Neural crest cell (in vitro differentiated cells): Measurements from ENCODE around the gene FER1L5. TPM values are rescaled to one million over a fixed set of nuclear protein-coding genes. Genes with fewer than 3 reads are reported as not detected.

Experiments
- DNase-seq: peaks from one replicate; pipeline ENCODE4 v3.0.0; 2021; ENCODE audit warnings: low read depth, mixed read lengths, low spot score
- H3K27ac Mint-ChIP-seq: one replicate; pipeline ENCODE4 v1.8.0; 2021; ENCODE audit warnings: mild to moderate bottlenecking, mixed read lengths; ENCODE audit not compliant: unreplicated experiment
- H3K27me3 Mint-ChIP-seq: 2 replicates; pipeline ENCODE4 v1.8.0; 2021; ENCODE audit warnings: low read depth, mild to moderate bottlenecking, mixed read lengths
- H3K36me3 Mint-ChIP-seq: 2 replicates; pipeline ENCODE4 v1.8.0; 2021; ENCODE audit warnings: low read depth, mild to moderate bottlenecking, mixed read lengths
- H3K4me1 Mint-ChIP-seq: 2 replicates; pipeline ENCODE4 v1.8.0; 2021; ENCODE audit warnings: mixed read lengths
- H3K4me3 Mint-ChIP-seq: one replicate; pipeline ENCODE4 v1.8.0; 2021; ENCODE audit warnings: mild to moderate bottlenecking, mixed read lengths
- H3K9me3 Mint-ChIP-seq: 2 replicates; pipeline ENCODE4 v1.8.0; 2021; ENCODE audit warnings: mixed read lengths
- CTCF ChIP-seq: fragments of 200-600 bp; sonication (generic); conservative IDR thresholded peaks from 2 replicates; pipeline ENCODE4 v1.5.0; 2021; ENCODE audit warnings: antibody characterized with exemption, mild to moderate bottlenecking
- total RNA-seq: library from RNA; stranded (reverse); gene quantifications from 2 replicates; pipeline ENCODE4 v1.2.1, GENCODE V29; 2021

The FER1L5 gene
- total RNA-seq, 1 donor from 2014 or later, result 0.89 TPM

- DNase-seq, result no peak
- Mint-ChIP-seq H3K4me3 (no peak overlapping the region), H3K27ac (no peak overlapping the region), H3K36me3 (peaks cover 4% of the 10 kb centered on the region), H3K9me3 (no peaks in the 10 kb centered on the region), H3K27me3 (no peaks in the 10 kb centered on the region), H3K4me1 (peaks cover 5% of the 10 kb centered on the region)
- no peak for TF ChIP-seq CTCF
Measured at GRCh38 chr2:96716388-96716787, 73.8 kb downstream of the FER1L5 start.

- H3K27me3 Mint-ChIP-seq, result no peaks in the 10 kb centered on the region
- H3K27ac Mint-ChIP-seq, result no peak overlapping the region
- DNase-seq, result no peak
- H3K9me3 Mint-ChIP-seq, result no peaks in the 10 kb centered on the region
- no peak overlapping the region for H3K4me3 Mint-ChIP-seq
- TF ChIP-seq CTCF, result no peak
- H3K36me3 Mint-ChIP-seq, result peaks cover 8% of the 10 kb centered on the region
- H3K4me1 Mint-ChIP-seq, result no peaks in the 10 kb centered on the region
Measured at GRCh38 chr2:96726131-96726530, 83.6 kb downstream of the FER1L5 start.

- no peaks in the 10 kb centered on the region for H3K4me1 Mint-ChIP-seq
- no peaks in the 10 kb centered on the region for H3K27me3 Mint-ChIP-seq
- H3K27ac Mint-ChIP-seq, result no peak overlapping the region
- DNase-seq, result no peak
- H3K4me3 Mint-ChIP-seq, result no peak overlapping the region
- H3K9me3 Mint-ChIP-seq, result no peaks in the 10 kb centered on the region
- TF ChIP-seq CTCF, result no peak
- peaks cover 8% of the 10 kb centered on the region for H3K36me3 Mint-ChIP-seq
Measured at GRCh38 chr2:96727431-96727830, 84.9 kb downstream of the FER1L5 start.

- Mint-ChIP-seq H3K27me3 (no peaks in the 10 kb centered on the region), H3K27ac (no peak overlapping the region), H3K36me3 (peaks cover 3% of the 10 kb centered on the region), H3K4me3 (no peak overlapping the region), H3K9me3 (no peaks in the 10 kb centered on the region), H3K4me1 (no peaks in the 10 kb centered on the region)
- no peak for TF ChIP-seq CTCF
- no peak for DNase-seq
Measured at GRCh38 chr2:96729748-96730147, 87.2 kb downstream of the FER1L5 start.

- no peak for TF ChIP-seq CTCF
- Mint-ChIP-seq H3K4me1 (no peaks in the 10 kb centered on the region), H3K27me3 (no peaks in the 10 kb centered on the region)
Measured at GRCh38 chr2:96730212-96730611, 87.6 kb downstream of the FER1L5 start.

GRCh38 chr2:96733931-96734330 is 91.4 kb downstream of the FER1L5 start:
- DNase-seq, result no peak
- Mint-ChIP-seq H3K27me3 (no peaks in the 10 kb centered on the region), H3K36me3 (no peaks in the 10 kb centered on the region), H3K4me1 (peaks cover 8% of the 10 kb centered on the region), H3K27ac (no peak overlapping the region), H3K4me3 (no peak overlapping the region), H3K9me3 (no peaks in the 10 kb centered on the region)
- no peak for TF ChIP-seq CTCF

More at GRCh38 chr2:96730212-96730611, 87.6 kb downstream of the FER1L5 start:
- Mint-ChIP-seq H3K27ac (no peak overlapping the region), H3K9me3 (no peaks in the 10 kb centered on the region), H3K4me3 (no peak overlapping the region), H3K36me3 (peaks cover 3% of the 10 kb centered on the region)
- DNase-seq, result no peak
